Endodermal cell (in vitro differentiated cells): ENCODE results near the gene INSM2. TPM values are rescaled to one million over a fixed set of nuclear protein-coding genes. Genes with fewer than 3 reads are reported as not detected.
A peak's percentile ranks its signal among the peaks of the same experiment; 100 is the strongest.

ENCODE experiments used
- DNase-seq: peaks from one replicate; pipeline ENCODE4 v3.0.0-alpha.2; 2017
- H3K27ac ChIP-seq: 2 replicates; pipeline ENCODE4 v1.5.1; 2013; ENCODE audit warnings: mild to moderate bottlenecking, low read depth, low read length, moderate library complexity
- H3K27me3 ChIP-seq: 2 replicates; pipeline ENCODE4 v1.6.1; 2013; ENCODE audit warnings: mild to moderate bottlenecking, low read length, moderate library complexity; ENCODE audit not compliant: insufficient read depth, control insufficient read depth, poor library complexity, severe bottlenecking
- H3K36me3 ChIP-seq: 2 replicates; pipeline ENCODE4 v1.7.0; 2013; ENCODE audit warnings: mild to moderate bottlenecking, low read length, moderate library complexity; ENCODE audit not compliant: control insufficient read depth, insufficient read depth
- H3K4me1 ChIP-seq: one replicate; pipeline ENCODE4 v1.7.0; 2013; ENCODE audit warnings: low read length; ENCODE audit not compliant: control insufficient read depth, insufficient read depth
- H3K4me3 ChIP-seq: 2 replicates; pipeline ENCODE4 v1.5.1; 2013; ENCODE audit warnings: mild to moderate bottlenecking, low read length, moderate library complexity
- H3K9ac ChIP-seq: 2 replicates; pipeline ENCODE4 v1.6.1; 2013; ENCODE audit warnings: mild to moderate bottlenecking, low read length, moderate library complexity; ENCODE audit not compliant: poor library complexity, severe bottlenecking; ENCODE audit errors: extremely low read depth
- H3K9me3 ChIP-seq: 2 replicates; pipeline ENCODE4 v1.6.1; 2013; ENCODE audit warnings: mild to moderate bottlenecking, low read length, moderate library complexity; ENCODE audit not compliant: control insufficient read depth
- H3K27ac Mint-ChIP-seq: 2 replicates; pipeline ENCODE4 v1.8.0; 2020; ENCODE audit warnings: mixed read lengths
- H3K27me3 Mint-ChIP-seq: 2 replicates; pipeline ENCODE4 v1.8.0; 2021; ENCODE audit warnings: mild to moderate bottlenecking, mixed read lengths; ENCODE audit not compliant: insufficient read depth
- H3K36me3 Mint-ChIP-seq: 2 replicates; pipeline ENCODE4 v1.8.0; 2020; ENCODE audit warnings: low read depth, mixed read lengths
- H3K4me1 Mint-ChIP-seq: 2 replicates; pipeline ENCODE4 v1.8.0; 2020; ENCODE audit warnings: mixed read lengths
- H3K4me3 Mint-ChIP-seq: 2 replicates; pipeline ENCODE4 v1.8.0; 2020; ENCODE audit warnings: mild to moderate bottlenecking, moderate library complexity, mixed read lengths
- H3K9me3 Mint-ChIP-seq: 2 replicates; pipeline ENCODE4 v1.8.0; 2020; ENCODE audit warnings: mild to moderate bottlenecking, mixed read lengths
- WGBS, 2 experiments: methylation state at CpG; one replicate each; pipeline versions ENCODE4 v1.1.5 to v1.1.7; 2013; ENCODE audit warnings: missing lambda C conversion rate in 2 of 2, mixed read lengths in 1 of 2; ENCODE audit not compliant: insufficient coverage in 1 of 2, insufficient read length in 1 of 2; 5-methylcytosine and 5-hydroxymethylcytosine counted together
- total RNA-seq, 2 donors: library from RNA; stranded (reverse); fragmentation: NEBNext Ultra II Directional in 1 of 2; extraction: Animal tissue kit (Norgen Biotek cat#: 25700) in 1 of 2; gene quantifications; 2 replicates in 1 of 2; 3 replicates in 1 of 2; pipeline ENCODE4 v1.2.1, GENCODE V29; 2021
- TF ChIP-seq, protein P1 (sequence below): fragments of 200-600 bp; sonication (generic); conservative IDR thresholded peaks from 2 replicates; pipeline ENCODE4 v1.5.0; 2021; ENCODE audit warnings: antibody characterized with exemption, mild to moderate bottlenecking

The INSM2 gene
- total RNA-seq, 2 donors from 2014 or later: 0.15 to 0.18 TPM

DNA sequence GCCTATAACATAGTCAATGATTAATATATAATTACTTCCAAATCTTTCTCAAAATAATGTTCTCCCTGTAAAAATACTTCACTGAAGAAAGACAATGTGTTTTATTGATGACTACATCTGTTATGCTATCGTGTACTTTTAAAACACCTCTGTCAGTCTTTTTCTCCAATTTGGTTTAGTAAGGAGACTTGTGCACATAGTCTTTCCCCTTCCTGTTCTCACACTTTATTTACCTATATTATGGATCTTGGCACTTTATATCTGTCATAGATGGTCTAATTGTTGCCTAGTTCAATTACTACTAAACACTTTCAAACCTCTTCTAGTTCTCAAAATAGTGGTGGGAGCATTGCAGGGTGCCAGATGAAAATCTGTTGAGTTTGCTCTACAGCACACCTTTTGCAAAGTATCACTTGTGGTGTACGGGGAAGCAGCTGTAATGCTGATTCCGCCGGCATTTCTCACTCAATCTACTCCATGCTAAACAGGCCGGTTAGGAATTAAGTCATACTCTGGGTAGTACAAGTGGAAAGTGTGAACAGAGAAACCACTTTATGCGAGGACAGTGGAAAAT is 1.1 kb upstream of the INSM2 start:
- TF ChIP-seq, protein P1, sequence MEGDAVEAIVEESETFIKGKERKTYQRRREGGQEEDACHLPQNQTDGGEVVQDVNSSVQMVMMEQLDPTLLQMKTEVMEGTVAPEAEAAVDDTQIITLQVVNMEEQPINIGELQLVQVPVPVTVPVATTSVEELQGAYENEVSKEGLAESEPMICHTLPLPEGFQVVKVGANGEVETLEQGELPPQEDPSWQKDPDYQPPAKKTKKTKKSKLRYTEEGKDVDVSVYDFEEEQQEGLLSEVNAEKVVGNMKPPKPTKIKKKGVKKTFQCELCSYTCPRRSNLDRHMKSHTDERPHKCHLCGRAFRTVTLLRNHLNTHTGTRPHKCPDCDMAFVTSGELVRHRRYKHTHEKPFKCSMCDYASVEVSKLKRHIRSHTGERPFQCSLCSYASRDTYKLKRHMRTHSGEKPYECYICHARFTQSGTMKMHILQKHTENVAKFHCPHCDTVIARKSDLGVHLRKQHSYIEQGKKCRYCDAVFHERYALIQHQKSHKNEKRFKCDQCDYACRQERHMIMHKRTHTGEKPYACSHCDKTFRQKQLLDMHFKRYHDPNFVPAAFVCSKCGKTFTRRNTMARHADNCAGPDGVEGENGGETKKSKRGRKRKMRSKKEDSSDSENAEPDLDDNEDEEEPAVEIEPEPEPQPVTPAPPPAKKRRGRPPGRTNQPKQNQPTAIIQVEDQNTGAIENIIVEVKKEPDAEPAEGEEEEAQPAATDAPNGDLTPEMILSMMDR: no peak
- DNase-seq: no peak
- Mint-ChIP-seq H3K36me3 (peaks cover under 1% of the 10 kb centered on the region), H3K4me3 (peak overlapping the region; percentile 27), H3K27me3 (peaks cover 89% of the 10 kb centered on the region), H3K27ac (no peak overlapping the region), H3K4me1 (peaks cover 7% of the 10 kb centered on the region), H3K9me3 (no peaks in the 10 kb centered on the region)
- peaks cover 4% of the 10 kb centered on the region for H3K4me1 ChIP-seq
- 12% methylated on average over 5 of the region's 6 CpGs; no CpG with 5 or more reads in 1 of the 2 experiments for WGBS, 2 experiments
- H3K36me3 ChIP-seq: no peaks in the 10 kb centered on the region
- peak overlapping the region; percentile 72 for H3K4me3 ChIP-seq
- peaks cover 94% of the 10 kb centered on the region for H3K27me3 ChIP-seq
- H3K27ac ChIP-seq: no peak overlapping the region
- H3K9me3 ChIP-seq: no peaks in the 10 kb centered on the region
- H3K9ac ChIP-seq: no peak overlapping the region

DNA sequence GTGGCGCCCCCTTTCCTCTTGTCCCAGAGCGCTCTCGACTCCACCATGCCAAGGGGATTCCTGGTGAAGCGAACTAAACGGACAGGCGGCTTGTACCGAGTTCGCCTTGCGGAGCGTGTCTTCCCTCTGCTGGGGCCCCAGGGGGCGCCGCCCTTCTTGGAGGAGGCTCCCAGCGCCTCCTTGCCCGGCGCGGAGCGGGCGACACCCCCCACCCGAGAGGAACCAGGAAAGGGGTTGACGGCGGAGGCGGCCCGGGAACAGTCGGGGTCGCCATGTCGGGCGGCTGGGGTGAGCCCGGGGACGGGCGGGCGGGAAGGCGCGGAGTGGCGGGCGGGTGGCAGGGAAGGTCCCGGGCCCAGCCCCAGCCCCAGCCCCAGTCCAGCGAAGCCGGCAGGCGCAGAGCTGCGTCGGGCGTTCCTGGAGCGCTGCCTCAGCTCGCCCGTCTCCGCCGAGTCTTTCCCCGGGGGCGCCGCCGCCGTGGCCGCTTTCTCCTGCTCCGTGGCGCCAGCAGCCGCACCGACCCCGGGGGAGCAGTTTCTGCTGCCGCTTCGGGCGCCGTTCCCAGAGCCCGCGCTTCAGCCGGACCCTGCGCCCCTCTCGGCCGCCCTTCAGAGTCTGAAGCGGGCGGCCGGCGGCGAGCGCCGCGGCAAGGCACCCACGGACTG is 376 bp downstream of the INSM2 start:
- TF ChIP-seq, protein P1: peak; percentile 34
- Mint-ChIP-seq H3K4me3 (peak overlapping the region; percentile 27), H3K27ac (no peak overlapping the region), H3K4me1 (peaks cover 7% of the 10 kb centered on the region), H3K36me3 (peaks cover 4% of the 10 kb centered on the region), H3K9me3 (no peaks in the 10 kb centered on the region), H3K27me3 (peaks cover 80% of the 10 kb centered on the region)
- Histone ChIP-seq H3K4me1 (peaks cover 4% of the 10 kb centered on the region), H3K36me3 (no peaks in the 10 kb centered on the region), H3K9me3 (no peaks in the 10 kb centered on the region), H3K9ac (no peak overlapping the region), H3K27ac (no peak overlapping the region), H3K4me3 (peak overlapping the region; percentile 72), H3K27me3 (peaks cover 84% of the 10 kb centered on the region)
- DNase-seq: no peak
- WGBS, 2 experiments: 2 to 5% methylated on average over 19 to 77 of the region's 77 CpGs

DNA sequence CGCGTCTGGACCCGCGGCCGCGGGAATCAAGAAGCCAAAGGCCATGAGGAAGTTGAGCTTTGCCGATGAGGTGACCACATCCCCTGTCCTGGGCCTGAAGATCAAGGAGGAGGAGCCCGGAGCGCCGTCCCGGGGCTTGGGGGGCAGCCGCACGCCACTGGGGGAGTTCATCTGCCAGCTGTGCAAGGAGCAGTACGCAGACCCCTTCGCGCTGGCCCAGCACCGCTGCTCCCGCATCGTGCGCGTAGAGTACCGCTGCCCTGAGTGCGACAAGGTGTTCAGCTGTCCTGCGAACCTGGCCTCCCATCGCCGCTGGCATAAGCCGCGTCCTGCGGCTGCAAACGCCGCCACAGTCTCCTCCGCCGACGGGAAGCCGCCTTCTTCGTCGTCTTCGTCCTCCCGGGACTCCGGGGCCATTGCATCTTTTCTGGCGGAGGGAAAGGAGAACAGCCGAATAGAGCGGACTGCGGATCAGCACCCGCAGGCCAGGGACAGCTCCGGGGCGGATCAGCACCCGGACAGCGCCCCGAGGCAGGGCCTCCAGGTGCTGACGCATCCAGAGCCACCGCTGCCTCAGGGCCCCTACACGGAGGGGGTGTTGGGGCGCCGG is 1.0 kb downstream of the INSM2 start:
- H3K4me3 ChIP-seq: peak overlapping the region; percentile 76
- H3K4me1 Mint-ChIP-seq: peaks cover 7% of the 10 kb centered on the region

More for the DNA sequence above, 1.0 kb downstream of the INSM2 start:
- Mint-ChIP-seq H3K9me3 (no peaks in the 10 kb centered on the region), H3K4me3 (peak overlapping the region; percentile 27), H3K27ac (no peak overlapping the region), H3K27me3 (peaks cover 74% of the 10 kb centered on the region), H3K36me3 (peaks cover 4% of the 10 kb centered on the region)
- TF ChIP-seq, protein P1: no peak
- peaks cover 4% of the 10 kb centered on the region for H3K4me1 ChIP-seq
- no peaks in the 10 kb centered on the region for H3K9me3 ChIP-seq
- peaks cover 77% of the 10 kb centered on the region for H3K27me3 ChIP-seq
- peak; percentile 94 for DNase-seq
- H3K36me3 ChIP-seq: no peaks in the 10 kb centered on the region
- WGBS, 2 experiments: 2 to 6% methylated on average over 17 to 55 of the region's 55 CpGs
- no peak overlapping the region for H3K9ac ChIP-seq
- no peak overlapping the region for H3K27ac ChIP-seq
